Stromal cell of bone marrow (primary cell): ENCODE results near the gene APELA.
A peak's percentile ranks its signal among the peaks of the same experiment; 100 is the strongest.
"Not testable (repeated sequence)": the region's sequence is repeated elsewhere in the genome, so short reads cannot be mapped to it uniquely, and the experiment has no call there.

Experiments
- DNase-seq: peaks from one replicate; pipeline ENCODE4 v3.0.0-alpha.2; 2012; ENCODE audit warnings: low read depth

Gene APELA

GRCh38 chr4:164926301-164926700 is 49.3 kb downstream of the APELA start:
- DNase-seq: peak; percentile 72

GRCh38 chr4:164927101-164927500 is 50.1 kb downstream of the APELA start:
- DNase-seq: peak; percentile 38

- DNase-seq: no peak
Observed at GRCh38 chr4:164930647-164931046, 53.7 kb downstream of the APELA start.

GRCh38 chr4:164931551-164932324 is 54.8 kb downstream of the APELA start:
- no peak for DNase-seq

GRCh38 chr4:164933244-164933643 is 56.3 kb downstream of the APELA start:
- DNase-seq: no peak

DNA sequence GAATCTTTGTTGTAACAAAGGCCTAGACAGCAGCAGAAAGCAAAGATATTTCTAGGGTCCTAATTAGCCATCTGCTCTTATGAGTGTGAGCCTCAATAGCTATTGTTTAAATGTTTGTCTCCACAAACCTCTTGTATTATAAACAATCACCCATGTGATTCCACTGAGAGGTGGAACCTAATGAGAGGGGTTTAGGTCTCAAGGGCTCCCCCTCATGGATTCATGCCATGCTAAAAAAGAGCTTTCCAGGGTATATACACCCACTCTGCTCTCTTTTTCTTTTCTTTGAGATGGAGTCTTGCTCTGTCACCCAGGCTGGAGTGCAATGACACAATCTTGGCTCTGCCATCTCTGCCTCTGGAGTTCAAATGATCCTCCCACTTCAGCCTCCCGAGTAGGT is 58.4 kb downstream of the APELA start:
- DNase-seq: no peak

- not testable (repeated sequence) for DNase-seq
Observed at GRCh38 chr4:164935865-164936606, 59.1 kb downstream of the APELA start.

GRCh38 chr4:164937576-164938270 is 60.7 kb downstream of the APELA start:
- peak; percentile 28 for DNase-seq

GRCh38 chr4:164943192-164943591 is 66.2 kb downstream of the APELA start:
- no peak for DNase-seq

GRCh38 chr4:164945146-164945545 is 68.2 kb downstream of the APELA start:
- DNase-seq: no peak

DNA sequence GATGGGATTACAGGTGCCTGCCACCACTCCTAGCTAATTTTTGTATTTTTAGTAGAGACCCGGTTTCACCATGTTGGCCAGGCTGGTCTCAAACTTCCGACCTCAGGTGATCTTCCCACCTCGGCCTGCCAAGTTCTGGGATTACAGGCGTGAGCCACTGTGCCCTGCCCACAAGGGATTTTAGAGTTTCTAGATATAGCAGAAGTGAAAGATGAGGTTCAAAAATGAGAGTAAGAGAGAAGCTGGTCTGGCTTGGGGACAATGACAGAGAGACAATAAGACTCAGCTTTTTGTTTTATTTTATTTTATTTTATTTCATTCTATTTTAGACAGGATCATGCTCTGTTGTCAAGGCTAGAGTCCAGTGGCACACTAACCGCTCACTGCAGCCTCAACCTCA is 69.8 kb downstream of the APELA start:
- no peak for DNase-seq
